Hepatocyte (in vitro differentiated cells): ENCODE results near the gene TFIP11. TPM values are rescaled to one million over a fixed set of nuclear protein-coding genes. Genes with fewer than 3 reads are reported as not detected.

Source experiments
- DNase-seq: peaks from one replicate; pipeline ENCODE4 v3.0.0-alpha.2; 2016; ENCODE audit warnings: low spot score
- H2AFZ ChIP-seq: fragments of 200-600 bp; sonication (generic); 2 replicates; pipeline ENCODE4 v1.6.0; 2016; ENCODE audit warnings: antibody characterized with exemption, mild to moderate bottlenecking
- H3K27ac ChIP-seq: fragments of 200-600 bp; sonication (generic); 2 replicates; pipeline ENCODE4 v1.5.1; 2016; ENCODE audit warnings: mild to moderate bottlenecking
- H3K27me3 ChIP-seq: fragments of 200-600 bp; sonication (generic); 2 replicates; pipeline ENCODE4 v1.6.1; 2016
- H3K36me3 ChIP-seq: fragments of 200-600 bp; sonication (generic); replicated peaks from 2 replicates; pipeline ENCODE4 v1.5.1; 2016; ENCODE audit warnings: low read depth; ENCODE audit not compliant: insufficient read depth
- H3K4me1 ChIP-seq: fragments of 200-600 bp; sonication (generic); 2 replicates; pipeline ENCODE4 v1.5.1; 2016; ENCODE audit warnings: mild to moderate bottlenecking, moderate library complexity; ENCODE audit not compliant: insufficient read depth
- H3K4me2 ChIP-seq: fragments of 200-600 bp; sonication (generic); 2 replicates; pipeline ENCODE4 v1.6.0; 2016
- H3K4me3 ChIP-seq: fragments of 200-600 bp; sonication (generic); 2 replicates; pipeline ENCODE4 v1.5.1; 2016; ENCODE audit warnings: mild to moderate bottlenecking
- H3K79me2 ChIP-seq: fragments of 200-600 bp; sonication (generic); 2 replicates; pipeline ENCODE4 v1.6.0; 2017; ENCODE audit warnings: mild to moderate bottlenecking
- H3K9me2 ChIP-seq: fragments of 200-600 bp; sonication (generic); replicated peaks from 2 replicates; pipeline ENCODE4 v1.6.0; 2017; ENCODE audit warnings: mild to moderate bottlenecking; ENCODE audit not compliant: insufficient read depth
- H3K9me3 ChIP-seq: fragments of 200-600 bp; sonication (generic); 2 replicates; pipeline ENCODE4 v1.5.1; 2016; ENCODE audit warnings: low read depth, mild to moderate bottlenecking
- H4K20me1 ChIP-seq: fragments of 200-600 bp; sonication (generic); 2 replicates; pipeline ENCODE4 v1.6.0; 2016; ENCODE audit warnings: mild to moderate bottlenecking; ENCODE audit not compliant: insufficient read depth, poor library complexity, severe bottlenecking
- CTCF ChIP-seq: fragments of 200-600 bp; sonication (generic); IDR thresholded peaks from 2 replicates; pipeline ENCODE4 v1.5.1; 2016; ENCODE audit warnings: antibody characterized with exemption, mild to moderate bottlenecking; ENCODE audit not compliant: poor library complexity
- EZH2 ChIP-seq: fragments of 200-600 bp; sonication (generic); IDR thresholded peaks from 2 replicates; pipeline ENCODE4 v1.6.1; 2016; ENCODE audit warnings: antibody characterized with exemption, mild to moderate bottlenecking, borderline replicate concordance
- EZH2phosphoT487 ChIP-seq: fragments of 200-600 bp; sonication (generic); IDR thresholded peaks from one replicate; pipeline ENCODE4 v1.6.1; 2018; ENCODE audit warnings: antibody characterized with exemption, mild to moderate bottlenecking, low read depth, moderate library complexity; ENCODE audit not compliant: unreplicated experiment, severe bottlenecking
- WGBS: methylation state at CpG from one replicate; pipeline ENCODE4 v1.1.6; 2016; ENCODE audit warnings: low lambda C conversion rate; ENCODE audit errors: missing lambda C conversion rate; 5-methylcytosine and 5-hydroxymethylcytosine counted together
- polyA plus RNA-seq: library from polyadenylated mRNA; unstranded; fragments of >200 nt; fragmentation: Nextera tagmentation; extraction: Ambion mirVana; gene quantifications from 2 replicates; pipeline ENCODE4 v1.2.1, GENCODE V29; 2016
- total RNA-seq: library from RNA; depleted of rRNA; stranded (reverse); fragments of >200 nt; gene quantifications from 2 replicates; pipeline ENCODE4 v1.2.3, GENCODE V29; 2014

TFIP11 gene
- total and polyA plus RNA-seq, 2 experiments from 2014 or later, result 19.6 to 21.3 TPM

DNA sequence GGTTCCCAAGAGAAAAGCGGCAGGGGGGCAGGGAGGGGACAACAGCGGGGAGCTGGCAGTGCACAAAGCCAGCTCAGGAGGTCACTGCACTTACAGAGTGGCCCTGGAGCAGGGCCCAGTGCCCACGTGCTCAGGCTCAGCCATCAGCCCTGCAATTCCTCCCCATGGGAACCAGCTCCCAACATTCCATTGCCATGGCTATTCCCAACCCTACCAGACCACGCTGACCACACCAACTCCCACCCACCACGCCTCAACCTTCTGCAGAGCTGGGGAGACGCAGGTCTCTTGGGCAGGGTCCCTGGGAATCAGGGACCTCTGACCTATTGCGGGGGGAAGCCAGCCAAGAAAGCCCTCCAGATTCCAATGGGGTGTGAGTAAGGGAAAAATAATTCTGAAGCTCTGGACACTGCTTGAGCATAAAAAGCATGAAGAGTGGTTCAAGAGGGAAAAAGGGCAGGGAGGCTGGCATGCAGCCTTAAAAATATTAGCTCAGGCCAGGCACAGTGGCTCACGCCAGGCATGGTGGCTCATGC is 38.3 kb upstream of the TFIP11 start:
- Histone ChIP-seq H3K36me3 (no peaks in the 10 kb centered on the region), H3K27ac (no peak overlapping the region), H3K9me3 (no peaks in the 10 kb centered on the region), H3K4me3 (no peak overlapping the region), H3K4me2 (no peak overlapping the region), H3K27me3 (no peaks in the 10 kb centered on the region), H2AFZ (no peak overlapping the region), H3K79me2 (peaks cover 2% of the 10 kb centered on the region), H3K4me1 (no peaks in the 10 kb centered on the region), H4K20me1 (no peaks in the 10 kb centered on the region), H3K9me2 (no peaks in the 10 kb centered on the region)
- no peak for TF ChIP-seq EZH2
- TF ChIP-seq CTCF, result no peak
- 86% methylated on average over 7 of the region's 8 CpGs for WGBS
- DNase-seq, result no peak

- 96% methylated on average over 3 of the region's 4 CpGs for WGBS
- Histone ChIP-seq H3K4me3 (no peak overlapping the region), H3K27me3 (no peaks in the 10 kb centered on the region), H3K9me3 (no peaks in the 10 kb centered on the region), H3K27ac (no peak overlapping the region), H3K9me2 (no peaks in the 10 kb centered on the region), H3K79me2 (peaks cover 2% of the 10 kb centered on the region), H3K36me3 (no peaks in the 10 kb centered on the region), H2AFZ (no peak overlapping the region), H4K20me1 (no peaks in the 10 kb centered on the region), H3K4me1 (no peaks in the 10 kb centered on the region), H3K4me2 (no peak overlapping the region)
- TF ChIP-seq EZH2 (no peak), EZH2phosphoT487 (no peak), CTCF (no peak)
- no peak for DNase-seq
Observed at GRCh38 chr22:26549902-26550497, 37.7 kb upstream of the TFIP11 start.

- no peaks in the 10 kb centered on the region for H3K4me1 ChIP-seq
- H3K27me3 ChIP-seq, result no peaks in the 10 kb centered on the region
- no peak overlapping the region for H2AFZ ChIP-seq
- no peaks in the 10 kb centered on the region for H3K9me2 ChIP-seq
- no peaks in the 10 kb centered on the region for H3K36me3 ChIP-seq
- no peaks in the 10 kb centered on the region for H4K20me1 ChIP-seq
- H3K79me2 ChIP-seq, result peaks cover 2% of the 10 kb centered on the region
- H3K4me3 ChIP-seq, result no peak overlapping the region
- H3K9me3 ChIP-seq, result no peaks in the 10 kb centered on the region
- WGBS, result 78% methylated on average over 6 of the region's 6 CpGs
- H3K4me2 ChIP-seq, result no peak overlapping the region
- no peak for TF ChIP-seq CTCF
- no peak for TF ChIP-seq EZH2
- TF ChIP-seq EZH2phosphoT487, result no peak
- no peak overlapping the region for H3K27ac ChIP-seq
- DNase-seq, result no peak
Observed at GRCh38 chr22:26548984-26549383, 36.7 kb upstream of the TFIP11 start.

DNA sequence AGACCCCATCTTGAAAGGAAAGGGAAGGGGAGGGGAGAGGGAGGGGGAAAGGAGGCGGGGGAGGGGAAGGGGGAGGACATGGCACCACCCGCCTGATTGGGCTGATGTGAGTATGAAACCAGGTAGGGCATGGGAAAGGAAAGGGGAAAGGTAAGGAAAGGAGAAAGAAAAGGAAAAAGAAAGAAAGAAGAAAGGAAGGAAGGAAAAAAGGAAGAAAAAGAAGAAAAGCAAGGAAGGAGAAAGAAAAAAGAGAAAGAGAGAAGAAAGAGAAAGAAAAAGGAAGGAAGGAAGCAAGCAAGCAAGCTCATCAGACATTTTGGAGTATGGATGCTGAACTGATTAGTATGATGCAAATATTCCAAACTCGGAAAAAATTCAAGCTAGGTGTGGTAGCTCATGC is 36.0 kb upstream of the TFIP11 start:
- H3K27me3 ChIP-seq, result no peaks in the 10 kb centered on the region
- H3K4me3 ChIP-seq, result no peak overlapping the region
- WGBS, result 92% methylated on average over 1 of the region's 3 CpGs
- no peak overlapping the region for H3K27ac ChIP-seq
- H3K79me2 ChIP-seq, result peaks cover 2% of the 10 kb centered on the region
- no peak overlapping the region for H3K4me2 ChIP-seq
- H3K36me3 ChIP-seq, result no peaks in the 10 kb centered on the region
- H3K4me1 ChIP-seq, result no peaks in the 10 kb centered on the region
- H3K9me2 ChIP-seq, result no peaks in the 10 kb centered on the region
- H4K20me1 ChIP-seq, result no peaks in the 10 kb centered on the region
- no peak for TF ChIP-seq EZH2phosphoT487
- no peaks in the 10 kb centered on the region for H3K9me3 ChIP-seq
- no peak overlapping the region for H2AFZ ChIP-seq
- DNase-seq, result no peak
